ENCODE data around the gene FHIT.

FHIT gene

GRCh38 chr3:60033901-60034453, 1217.3 kb downstream of the FHIT start:
- Histone ChIP-seq H3K27ac (no peak overlapping the region), H3K9me3 (no peaks in the 10 kb centered on the region), H3K27me3 (no peaks in the 10 kb centered on the region), H3K4me1 (ENCODE audit: control insufficient read depth in 1 of 2, insufficient read depth in 1 of 2, low read depth in 1 of 2, low read length in 1 of 2) (no peaks in the 10 kb centered on the region), H3K36me3 (no peaks in the 10 kb centered on the region), H3K4me3 (ENCODE audit: low read depth in 1 of 2, low read length in 1 of 2) (no peak overlapping the region)
- no peak for TF ChIP-seq CTCF (IDR thresholded peaks at IDR 0.05)

DNA sequence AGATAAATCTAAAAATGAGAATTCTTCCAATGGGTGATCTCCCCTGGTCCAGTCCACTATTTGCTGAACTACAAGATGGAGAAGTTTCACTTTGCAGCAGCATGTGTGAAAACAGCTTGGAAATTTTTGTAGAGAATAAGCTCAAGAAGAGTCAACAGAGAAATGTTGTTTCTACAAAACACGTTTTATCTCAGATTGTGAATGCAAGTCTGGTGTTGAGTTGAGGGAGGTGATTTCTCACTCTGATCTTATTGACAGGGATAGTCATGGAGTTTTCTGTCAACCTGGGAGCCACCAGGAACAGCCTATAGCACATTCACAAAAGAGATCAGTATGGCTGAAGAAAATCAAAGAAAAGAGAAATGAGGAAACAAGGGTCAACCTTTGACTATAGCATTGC, 1220.3 kb downstream of the FHIT start:
- Histone ChIP-seq H3K27ac (no peak overlapping the region), H3K4me1 (ENCODE audit: control insufficient read depth in 1 of 2, insufficient read depth in 1 of 2, low read depth in 1 of 2, low read length in 1 of 2) (no peaks in the 10 kb centered on the region), H3K36me3 (no peaks in the 10 kb centered on the region), H3K27me3 (no peaks in the 10 kb centered on the region), H3K9me3 (no peaks in the 10 kb centered on the region), H3K4me3 (ENCODE audit: low read depth in 1 of 2, low read length in 1 of 2) (no peak overlapping the region)
- no peak for TF ChIP-seq CTCF (IDR thresholded peaks at IDR 0.05)

DNA sequence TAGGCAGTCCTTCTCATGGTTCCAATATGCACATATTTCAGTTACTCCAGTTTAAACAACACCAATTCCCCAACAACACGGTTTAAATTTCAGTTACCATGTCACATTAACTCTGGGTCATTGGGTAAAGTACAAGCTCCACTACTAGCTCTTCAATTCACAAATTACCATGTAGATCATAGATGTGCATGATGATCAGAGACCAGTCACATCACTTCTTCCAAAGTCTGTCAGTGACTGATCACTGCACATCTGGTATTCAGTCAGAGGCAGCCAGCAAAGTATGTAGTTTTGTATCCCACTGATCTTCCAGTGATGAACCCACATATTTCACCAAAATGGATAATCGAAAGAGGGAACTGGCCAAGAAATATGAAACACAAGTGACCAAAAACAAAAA, 1223.0 kb downstream of the FHIT start:
- H3K4me1 ChIP-seq (ENCODE audit: control insufficient read depth in 1 of 2, insufficient read depth in 1 of 2, low read depth in 1 of 2, low read length in 1 of 2) = no peaks in the 10 kb centered on the region
- H3K4me3 ChIP-seq (ENCODE audit: low read depth in 1 of 2, low read length in 1 of 2) = no peak overlapping the region
- H3K36me3 ChIP-seq = no peaks in the 10 kb centered on the region
- TF ChIP-seq CTCF (IDR thresholded peaks at IDR 0.05) = no peak
- H3K27ac ChIP-seq = no peak overlapping the region
- no peaks in the 10 kb centered on the region for H3K27me3 ChIP-seq
- no peaks in the 10 kb centered on the region for H3K9me3 ChIP-seq

- TF ChIP-seq CTCF (IDR thresholded peaks at IDR 0.05) = no peak
- no peak overlapping the region for H3K27ac ChIP-seq
- H3K4me1 ChIP-seq (ENCODE audit: control insufficient read depth in 1 of 2, insufficient read depth in 1 of 2, low read depth in 1 of 2, low read length in 1 of 2) = no peaks in the 10 kb centered on the region
- no peak overlapping the region for H3K4me3 ChIP-seq (ENCODE audit: low read depth in 1 of 2, low read length in 1 of 2)
- H3K27me3 ChIP-seq = no peaks in the 10 kb centered on the region
- H3K36me3 ChIP-seq = no peaks in the 10 kb centered on the region
- H3K9me3 ChIP-seq = no peaks in the 10 kb centered on the region
Observed at GRCh38 chr3:60027335-60027734, 1223.9 kb downstream of the FHIT start.

DNA sequence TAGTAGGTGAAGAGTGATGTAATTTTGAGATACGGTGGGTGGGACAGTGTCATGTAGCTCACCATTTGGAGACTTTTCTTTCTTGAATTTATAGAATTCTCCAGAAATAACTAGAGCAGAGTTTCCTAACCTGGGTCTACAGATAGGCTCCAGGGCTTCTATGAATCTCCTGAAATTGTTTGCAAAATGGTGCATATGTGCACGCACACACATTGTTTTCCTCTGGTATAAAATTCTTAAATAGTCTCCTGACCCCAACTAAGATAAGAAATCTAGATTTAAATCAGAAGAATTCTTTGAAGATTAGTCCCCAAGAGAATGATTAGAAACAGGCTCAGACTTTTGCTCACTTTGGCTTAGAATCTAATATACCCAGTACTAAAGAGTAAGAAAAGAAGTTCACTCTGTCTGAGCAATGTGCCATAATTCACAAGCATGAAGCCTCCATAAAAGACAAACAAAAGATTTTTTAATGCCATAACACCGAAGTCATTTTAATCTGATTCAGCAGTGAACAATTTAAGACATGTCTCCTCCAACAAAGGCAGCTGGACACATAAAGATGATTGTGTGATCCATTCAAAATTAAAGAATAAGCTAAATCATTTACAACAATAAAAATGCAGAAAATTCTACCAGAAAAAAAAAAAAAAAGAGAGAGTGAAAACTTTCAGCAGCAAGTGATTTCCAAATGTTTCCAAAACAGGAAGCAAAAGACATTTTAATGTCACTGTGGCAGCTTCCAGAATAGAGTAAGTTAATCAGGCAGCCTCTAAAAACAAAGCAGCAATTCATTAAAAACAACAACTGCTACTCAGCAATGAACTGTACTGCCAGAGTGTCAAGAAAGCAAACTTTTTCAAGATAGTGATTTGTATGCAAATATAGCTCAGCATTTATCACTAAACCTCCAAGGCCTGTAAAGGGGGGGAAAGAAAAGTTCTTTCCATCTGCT, 1225.9 kb downstream of the FHIT start:
- H3K9me3 ChIP-seq = no peaks in the 10 kb centered on the region
- H3K27ac ChIP-seq = no peak overlapping the region
- no peaks in the 10 kb centered on the region for H3K36me3 ChIP-seq
- no peaks in the 10 kb centered on the region for H3K4me1 ChIP-seq (ENCODE audit: control insufficient read depth in 1 of 2, insufficient read depth in 1 of 2, low read depth in 1 of 2, low read length in 1 of 2)
- TF ChIP-seq CTCF (IDR thresholded peaks at IDR 0.05) = no peak
- no peak overlapping the region for H3K4me3 ChIP-seq (ENCODE audit: low read depth in 1 of 2, low read length in 1 of 2)
- no peaks in the 10 kb centered on the region for H3K27me3 ChIP-seq

Data from neutrophil (primary cell).